Astrocyte (in vitro differentiated cells and primary cell): Measurements from ENCODE around the gene RABGGTA. TPM values are rescaled to one million over a fixed set of nuclear protein-coding genes. Genes with fewer than 3 reads are reported as not detected.

ENCODE experiments used
- DNase-seq: peaks from one replicate; pipeline ENCODE4 v3.0.0-alpha.2; 2010; ENCODE audit warnings: low read depth
- FAIRE-seq: peaks from 2 replicates; lab custom pipeline; 2011; peaks lifted over from hg19 to GRCh38; lab: Jason Lieb, UNC
- H2AFZ ChIP-seq: 2 replicates; pipeline ENCODE4 v1.6.0; 2012; ENCODE audit warnings: low read depth, low read length, inconsistent platforms
- H3K27ac ChIP-seq: 2 replicates; pipeline ENCODE4 v1.5.1; 2011; ENCODE audit warnings: low read depth, low read length, inconsistent platforms
- H3K27me3 ChIP-seq: 2 replicates; pipeline ENCODE4 v1.6.0; 2011; ENCODE audit warnings: low read length, inconsistent platforms; ENCODE audit not compliant: insufficient read depth
- H3K36me3 ChIP-seq: 2 replicates; pipeline ENCODE4 v1.5.1; 2011; ENCODE audit warnings: low read length, inconsistent platforms; ENCODE audit not compliant: insufficient read depth
- H3K4me1 ChIP-seq: 2 replicates; pipeline ENCODE4 v1.5.1; 2011; ENCODE audit warnings: low read length, inconsistent platforms; ENCODE audit not compliant: insufficient read depth
- H3K4me2 ChIP-seq: 2 replicates; pipeline ENCODE4 v1.6.0; 2012; ENCODE audit warnings: low read length, inconsistent platforms
- H3K4me3 ChIP-seq: 2 replicates; pipeline ENCODE4 v1.5.1; 2011; ENCODE audit warnings: low read depth, mild to moderate bottlenecking, low read length, inconsistent platforms; ENCODE audit not compliant: insufficient read depth
- H3K79me2 ChIP-seq: 2 replicates; pipeline ENCODE4 v1.6.0; 2012; ENCODE audit warnings: mild to moderate bottlenecking, low read length, inconsistent platforms; ENCODE audit not compliant: insufficient read depth
- H3K9ac ChIP-seq: 2 replicates; pipeline ENCODE4 v1.6.0; 2012; ENCODE audit warnings: mild to moderate bottlenecking, low read length, inconsistent platforms
- H3K9me3 ChIP-seq: 2 replicates; pipeline ENCODE4 v1.5.1; 2012; ENCODE audit warnings: low read depth, mild to moderate bottlenecking, low read length, inconsistent platforms; ENCODE audit not compliant: insufficient read depth
- H4K20me1 ChIP-seq: 2 replicates; pipeline ENCODE4 v1.6.0; 2012; ENCODE audit warnings: low read length, inconsistent platforms; ENCODE audit not compliant: insufficient read depth
- H3K27ac Mint-ChIP-seq: one replicate; pipeline ENCODE4 v1.8.0; 2021; ENCODE audit warnings: mild to moderate bottlenecking, mixed read lengths; ENCODE audit not compliant: unreplicated experiment
- H3K27me3 Mint-ChIP-seq: one replicate; pipeline ENCODE4 v1.8.0; 2021; ENCODE audit warnings: low read depth, mixed read lengths; ENCODE audit not compliant: unreplicated experiment
- H3K36me3 Mint-ChIP-seq: one replicate; pipeline ENCODE4 v1.8.0; 2021; ENCODE audit warnings: low read depth, mixed read lengths; ENCODE audit not compliant: unreplicated experiment
- H3K4me1 Mint-ChIP-seq: one replicate; pipeline ENCODE4 v1.8.0; 2021; ENCODE audit warnings: low read depth, mixed read lengths; ENCODE audit not compliant: unreplicated experiment
- H3K4me3 Mint-ChIP-seq: one replicate; pipeline ENCODE4 v1.8.0; 2021; ENCODE audit warnings: mild to moderate bottlenecking, moderate library complexity, mixed read lengths; ENCODE audit not compliant: unreplicated experiment
- H3K9me3 Mint-ChIP-seq: one replicate; pipeline ENCODE4 v1.8.0; 2021; ENCODE audit warnings: mild to moderate bottlenecking, mixed read lengths; ENCODE audit not compliant: unreplicated experiment
- CTCF ChIP-seq: IDR thresholded peaks from 2 replicates; pipeline ENCODE4 v1.5.1; 2011; ENCODE audit warnings: low read depth, mild to moderate bottlenecking, inconsistent platforms, low read length, moderate library complexity; ENCODE audit not compliant: insufficient read depth
- EZH2 ChIP-seq: IDR thresholded peaks from 2 replicates; pipeline ENCODE4 v1.6.1; 2012; ENCODE audit warnings: mild to moderate bottlenecking, low read length, inconsistent platforms; ENCODE audit not compliant: insufficient read depth
- total RNA-seq: library from RNA; stranded (reverse); gene quantifications from 2 replicates; pipeline ENCODE4 v1.2.1, GENCODE V29; 2021

The RABGGTA gene
- total RNA-seq, 1 donor from 2014 or later: 27.3 TPM

GRCh38 chr14:24238123-24238522 lies 33.3 kb downstream of the RABGGTA start:
- Histone ChIP-seq H3K9me3 (no peaks in the 10 kb centered on the region), H4K20me1 (peaks cover 26% of the 10 kb centered on the region), H3K4me2 (no peak overlapping the region), H3K4me3 (no peak overlapping the region), H3K27me3 (no peaks in the 10 kb centered on the region), H3K4me1 (peaks cover 40% of the 10 kb centered on the region), H3K79me2 (peaks cover 73% of the 10 kb centered on the region), H2AFZ (no peak overlapping the region), H3K36me3 (peaks cover 52% of the 10 kb centered on the region), H3K27ac (no peak overlapping the region), H3K9ac (no peak overlapping the region)
- H3K4me3 Mint-ChIP-seq: peak overlapping the region; percentile 63
- peak overlapping the region; percentile 53 for H3K27ac Mint-ChIP-seq
- TF ChIP-seq CTCF (no peak), EZH2 (no peak)
- FAIRE-seq (no peak), DNase-seq (no peak)
- no peaks in the 10 kb centered on the region for H3K27me3 Mint-ChIP-seq
- H3K4me1 Mint-ChIP-seq: peaks cover 50% of the 10 kb centered on the region
- H3K9me3 Mint-ChIP-seq: no peaks in the 10 kb centered on the region
- peaks cover 39% of the 10 kb centered on the region for H3K36me3 Mint-ChIP-seq

GRCh38 chr14:24237463-24237955 lies 33.9 kb downstream of the RABGGTA start:
- no peak overlapping the region for H3K9ac ChIP-seq
- FAIRE-seq: no peak
- H2AFZ ChIP-seq: no peak overlapping the region
- Mint-ChIP-seq H3K4me3 (peak overlapping the region; percentile 63), H3K9me3 (no peaks in the 10 kb centered on the region), H3K27ac (peak overlapping the region; percentile 53), H3K36me3 (peaks cover 39% of the 10 kb centered on the region), H3K27me3 (no peaks in the 10 kb centered on the region), H3K4me1 (peaks cover 50% of the 10 kb centered on the region)
- H3K79me2 ChIP-seq: peaks cover 77% of the 10 kb centered on the region
- TF ChIP-seq CTCF: no peak
- TF ChIP-seq EZH2: no peak
- H3K9me3 ChIP-seq: no peaks in the 10 kb centered on the region
- DNase-seq: no peak
- H3K27ac ChIP-seq: no peak overlapping the region
- H3K4me2 ChIP-seq: no peak overlapping the region
- H3K27me3 ChIP-seq: no peaks in the 10 kb centered on the region
- peaks cover 38% of the 10 kb centered on the region for H3K4me1 ChIP-seq
- peaks cover 26% of the 10 kb centered on the region for H4K20me1 ChIP-seq
- no peak overlapping the region for H3K4me3 ChIP-seq
- peaks cover 52% of the 10 kb centered on the region for H3K36me3 ChIP-seq

- Histone ChIP-seq H3K4me3 (no peak overlapping the region), H3K9me3 (no peaks in the 10 kb centered on the region), H3K4me2 (no peak overlapping the region), H4K20me1 (peaks cover 24% of the 10 kb centered on the region), H3K27ac (no peak overlapping the region), H3K9ac (no peak overlapping the region), H3K79me2 (peaks cover 79% of the 10 kb centered on the region), H3K4me1 (peaks cover 38% of the 10 kb centered on the region), H3K36me3 (peaks cover 52% of the 10 kb centered on the region), H2AFZ (no peak overlapping the region), H3K27me3 (no peaks in the 10 kb centered on the region)
- peak overlapping the region; percentile 53 for H3K27ac Mint-ChIP-seq
- no peaks in the 10 kb centered on the region for H3K9me3 Mint-ChIP-seq
- H3K4me3 Mint-ChIP-seq: no peak overlapping the region
- H3K4me1 Mint-ChIP-seq: peaks cover 50% of the 10 kb centered on the region
- FAIRE-seq (no peak), DNase-seq (no peak)
- TF ChIP-seq EZH2: no peak
- no peak for TF ChIP-seq CTCF
- peaks cover 39% of the 10 kb centered on the region for H3K36me3 Mint-ChIP-seq
- no peaks in the 10 kb centered on the region for H3K27me3 Mint-ChIP-seq
These were observed 34.5 kb downstream of the RABGGTA start for GRCh38 chr14:24236689-24237462.
